Calu3 (cell line): ENCODE data around the gene SLC25A29. TPM values are rescaled to one million over a fixed set of nuclear protein-coding genes. Genes with fewer than 3 reads are reported as not detected.

Experiments used
- BruUV-seq: library from RNA; stranded (reverse); fragments of 400-500 nt; replicated peaks from 2 replicates; lab custom pipeline; 2021; lab: Mats Ljungman, UMichigan
- CTCF ChIA-PET: fragments of 300-600 bp; sonication (Branson Sonifier 250); formaldehyde crosslinking; loops from one replicate; lab custom pipeline; 2022; ENCODE audit warnings: antibody characterized with exemption; lab: Charles Lee
- DNase-seq: peaks from one replicate; pipeline ENCODE4 v3.0.0; 2022
- H3K27ac Mint-ChIP-seq: one replicate; pipeline ENCODE4 v1.8.0; 2022; ENCODE audit warnings: mixed read lengths; ENCODE audit not compliant: unreplicated experiment
- H3K27me3 Mint-ChIP-seq: one replicate; pipeline ENCODE4 v1.8.0; 2022; ENCODE audit warnings: mixed read lengths; ENCODE audit not compliant: unreplicated experiment
- H3K36me3 Mint-ChIP-seq: one replicate; pipeline ENCODE4 v1.8.0; 2022; ENCODE audit warnings: mild to moderate bottlenecking, moderate library complexity, mixed read lengths; ENCODE audit not compliant: insufficient read depth, unreplicated experiment
- H3K4me1 Mint-ChIP-seq: one replicate; pipeline ENCODE4 v1.8.0; 2022; ENCODE audit warnings: mild to moderate bottlenecking, low read depth, mixed read lengths; ENCODE audit not compliant: unreplicated experiment
- H3K4me3 Mint-ChIP-seq: one replicate; pipeline ENCODE4 v1.8.0; 2022; ENCODE audit warnings: mild to moderate bottlenecking, low read depth, moderate library complexity, mixed read lengths; ENCODE audit not compliant: unreplicated experiment
- H3K9me3 Mint-ChIP-seq: one replicate; pipeline ENCODE4 v1.8.0; 2022; ENCODE audit warnings: low read depth, mixed read lengths; ENCODE audit not compliant: unreplicated experiment
- CTCF ChIP-seq: fragments of 200-600 bp; IDR thresholded peaks from one replicate; pipeline ENCODE4 v1.8.0; 2022; ENCODE audit warnings: antibody characterized with exemption; ENCODE audit not compliant: unreplicated experiment
- intact Hi-C: fragments of 100-400 bp; cut with micrococcal nuclease; formaldehyde crosslinking; loops from one replicate; pipeline ENCODE4 v1.10.0; 2022; ENCODE audit not compliant: unreplicated experiment
- total RNA-seq: library from RNA; stranded (reverse); gene quantifications from 2 replicates; pipeline ENCODE4 v1.2.3, GENCODE V29; 2022

Gene SLC25A29
- total RNA-seq, 1 experiment from 2014 or later: 68.4 TPM

GRCh38 chr14:100281286-100282082 lies 24.8 kb downstream of the SLC25A29 start:
- Mint-ChIP-seq H3K4me1 (peaks cover 15% of the 10 kb centered on the region), H3K4me3 (no peak overlapping the region), H3K9me3 (no peaks in the 10 kb centered on the region), H3K27ac (no peak overlapping the region), H3K27me3 (no peaks in the 10 kb centered on the region), H3K36me3 (peaks cover 42% of the 10 kb centered on the region)
- CTCF ChIA-PET: interaction anchor here (0.6 kb wide), 1 partner anchor 80 kb away, joined by 3 read pairs; no protein-coding TSS in a partner anchor
- BruUV-seq: no TSS peak
- intact Hi-C loops: no loop called here
- no peak for DNase-seq
- no peak for TF ChIP-seq CTCF

DNA sequence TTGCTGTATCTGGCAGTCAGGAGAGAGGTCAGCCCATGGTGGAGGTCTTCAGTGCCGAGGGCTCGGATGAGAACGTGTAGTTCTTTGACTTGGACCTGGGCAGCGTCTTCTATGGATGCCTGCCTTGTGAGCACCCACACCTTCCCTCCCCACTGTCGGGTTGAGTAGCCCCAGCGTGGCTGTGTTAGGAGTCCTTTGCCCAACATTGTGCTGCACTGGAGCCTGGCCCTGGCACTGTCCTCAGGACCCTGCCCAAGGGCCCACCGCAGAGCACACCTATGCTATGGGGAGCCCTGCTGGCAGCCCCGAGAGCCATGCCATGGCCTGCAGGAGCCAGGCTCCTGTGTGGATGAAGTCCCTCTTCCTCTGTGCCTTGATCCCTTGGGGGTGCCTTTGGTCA lies 26.7 kb downstream of the SLC25A29 start:
- Mint-ChIP-seq H3K27me3 (no peaks in the 10 kb centered on the region), H3K27ac (no peak overlapping the region), H3K4me3 (no peak overlapping the region), H3K9me3 (no peaks in the 10 kb centered on the region), H3K36me3 (peaks cover 24% of the 10 kb centered on the region), H3K4me1 (peaks cover 8% of the 10 kb centered on the region)
- no TSS peak for BruUV-seq
- DNase-seq: no peak
- intact Hi-C loops: loop anchor here (10.0 kb wide), 1 partner anchor 95 kb away; the partner anchor contains the start of gene WDR25
- CTCF ChIA-PET: no interaction called here
- no peak for TF ChIP-seq CTCF

DNA sequence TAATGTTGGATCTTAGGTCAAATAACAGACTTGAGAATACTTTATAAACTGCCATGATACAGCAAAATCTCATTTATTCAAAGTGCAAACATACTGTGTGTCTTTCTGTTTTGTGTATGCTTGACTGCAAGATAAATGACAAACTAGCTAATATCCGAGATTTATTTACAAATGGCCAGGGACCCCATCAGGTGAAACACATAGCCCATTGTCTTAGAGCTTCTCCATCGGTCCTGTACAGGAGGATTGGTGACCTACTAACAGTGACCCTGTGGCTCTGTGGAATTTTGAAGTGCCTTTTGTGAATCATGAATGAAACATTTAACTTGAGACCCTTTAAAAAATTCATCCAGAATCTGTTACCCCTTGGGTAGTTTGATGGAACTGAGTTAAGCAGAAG lies 27.1 kb downstream of the SLC25A29 start:
- BruUV-seq: no TSS peak
- Mint-ChIP-seq H3K27me3 (no peaks in the 10 kb centered on the region), H3K36me3 (peaks cover 24% of the 10 kb centered on the region), H3K4me3 (no peak overlapping the region), H3K4me1 (peaks cover 8% of the 10 kb centered on the region), H3K9me3 (no peaks in the 10 kb centered on the region), H3K27ac (no peak overlapping the region)
- intact Hi-C loops: loop anchor here (10.0 kb wide), 1 partner anchor 96 kb away; the partner anchor contains the start of gene WDR25
- TF ChIP-seq CTCF: no peak
- DNase-seq: no peak
- CTCF ChIA-PET: interaction anchor here (1.1 kb wide), 1 partner anchor 33 kb away, joined by 4 read pairs; no protein-coding TSS in a partner anchor

GRCh38 chr14:100278702-100279101 lies 27.5 kb downstream of the SLC25A29 start:
- Mint-ChIP-seq H3K36me3 (peaks cover 23% of the 10 kb centered on the region), H3K4me1 (peaks cover 8% of the 10 kb centered on the region), H3K4me3 (no peak overlapping the region), H3K27me3 (no peaks in the 10 kb centered on the region), H3K27ac (no peak overlapping the region), H3K9me3 (no peaks in the 10 kb centered on the region)
- TF ChIP-seq CTCF: no peak
- no TSS peak for BruUV-seq
- no peak for DNase-seq
- intact Hi-C loops: loop anchor here (10.0 kb wide), 1 partner anchor 96 kb away; the partner anchor contains the start of gene WDR25
- CTCF ChIA-PET: interaction anchor here (1.1 kb wide), 1 partner anchor 32 kb away, joined by 4 read pairs; no protein-coding TSS in a partner anchor
